PC-9 (cell line): Measurements from ENCODE around the gene DSTYK. TPM values are rescaled to one million over a fixed set of nuclear protein-coding genes. Genes with fewer than 3 reads are reported as not detected.

Experiments used
- BruUV-seq: library from RNA; stranded (reverse); fragments of 400-500 nt; replicated peaks from 2 replicates; lab custom pipeline; 2021; lab: Mats Ljungman, UMichigan
- CTCF ChIA-PET: fragments of 300-600 bp; sonication (Branson Sonifier 250); formaldehyde crosslinking; loops from one replicate; lab custom pipeline; 2022; ENCODE audit warnings: antibody characterized with exemption; lab: Charles Lee
- POLR2A ChIA-PET: fragments of 300-600 bp; sonication (Branson Sonifier 250); formaldehyde crosslinking; loops from one replicate; lab custom pipeline; 2022; ENCODE audit warnings: antibody characterized with exemption; ENCODE audit not compliant: unreplicated experiment; lab: Charles Lee
- DNase-seq, 2 experiments: peaks; one replicate each; pipeline versions ENCODE4 v3.0.0 to v3.0.0-alpha.2; 2015 to 2022; ENCODE audit warnings: mixed read lengths in 1 of 2
- H2AFZ ChIP-seq: fragments of 200-600 bp; sonication (generic); 2 replicates; pipeline ENCODE4 v1.8.1; 2017; ENCODE audit warnings: antibody characterized with exemption
- H3F3A ChIP-seq: fragments of 200-600 bp; sonication (generic); 2 replicates; pipeline ENCODE4 v1.8.1; 2017; ENCODE audit warnings: antibody characterized with exemption, mild to moderate bottlenecking, low read depth; ENCODE audit not compliant: insufficient read depth
- H3K27ac ChIP-seq: fragments of 200-600 bp; sonication (generic); 2 replicates; pipeline ENCODE4 v1.6.1; 2016; ENCODE audit warnings: mixed run types
- H3K27me3 ChIP-seq: fragments of 200-600 bp; sonication (generic); 2 replicates; pipeline ENCODE4 v1.6.1; 2016; ENCODE audit warnings: low read depth, mixed run types; ENCODE audit not compliant: insufficient read depth
- H3K36me3 ChIP-seq: fragments of 200-600 bp; sonication (generic); 2 replicates; pipeline ENCODE4 v1.6.1; 2016; ENCODE audit warnings: low read depth, mixed run types
- H3K4me1 ChIP-seq: fragments of 200-600 bp; sonication (generic); replicated peaks from 2 replicates; pipeline ENCODE4 v1.6.1; 2016; ENCODE audit warnings: mixed run types; ENCODE audit not compliant: insufficient read depth
- H3K4me2 ChIP-seq: fragments of 200-600 bp; sonication (generic); 2 replicates; pipeline ENCODE4 v1.6.1; 2017; ENCODE audit warnings: mixed run types
- H3K4me3 ChIP-seq: fragments of 200-600 bp; sonication (generic); 2 replicates; pipeline ENCODE4 v1.6.1; 2016; ENCODE audit warnings: mixed run types
- H3K79me2 ChIP-seq: fragments of 200-600 bp; sonication (generic); 2 replicates; pipeline ENCODE4 v1.6.1; 2017; ENCODE audit warnings: low read depth, mixed run types
- H3K9me2 ChIP-seq: fragments of 200-600 bp; sonication (generic); 2 replicates; pipeline ENCODE4 v1.8.1; 2017; ENCODE audit warnings: mild to moderate bottlenecking; ENCODE audit not compliant: insufficient read depth
- H3K9me3 ChIP-seq: fragments of 200-600 bp; sonication (generic); 2 replicates; pipeline ENCODE4 v1.8.1; 2016; ENCODE audit warnings: low read depth; ENCODE audit not compliant: insufficient read depth
- H4K20me1 ChIP-seq: fragments of 200-600 bp; sonication (generic); 2 replicates; pipeline ENCODE4 v1.8.1; 2017; ENCODE audit not compliant: insufficient read depth
- EZH2 ChIP-seq: fragments of 200-600 bp; sonication (generic); IDR thresholded peaks from 2 replicates; pipeline ENCODE4 v1.8.0; 2017; ENCODE audit warnings: antibody characterized with exemption, low read depth
- intact Hi-C: fragments of 100-400 bp; cut with micrococcal nuclease; formaldehyde crosslinking; loops from one replicate; pipeline ENCODE4 v1.10.0; 2022; ENCODE audit not compliant: unreplicated experiment
- total RNA-seq: library from RNA; stranded (reverse); gene quantifications from 2 replicates; pipeline ENCODE4 v1.2.3, GENCODE V29; 2021
- TF ChIP-seq, protein P1 (sequence below): fragments of 200-600 bp; sonication (generic); conservative IDR thresholded peaks from 2 replicates; pipeline ENCODE4 v1.6.1; 2017; ENCODE audit warnings: mixed run types, antibody characterized with exemption, mild to moderate bottlenecking, moderate library complexity

DSTYK gene
- total RNA-seq, 1 experiment from 2014 or later, result 8.1 TPM

DNA sequence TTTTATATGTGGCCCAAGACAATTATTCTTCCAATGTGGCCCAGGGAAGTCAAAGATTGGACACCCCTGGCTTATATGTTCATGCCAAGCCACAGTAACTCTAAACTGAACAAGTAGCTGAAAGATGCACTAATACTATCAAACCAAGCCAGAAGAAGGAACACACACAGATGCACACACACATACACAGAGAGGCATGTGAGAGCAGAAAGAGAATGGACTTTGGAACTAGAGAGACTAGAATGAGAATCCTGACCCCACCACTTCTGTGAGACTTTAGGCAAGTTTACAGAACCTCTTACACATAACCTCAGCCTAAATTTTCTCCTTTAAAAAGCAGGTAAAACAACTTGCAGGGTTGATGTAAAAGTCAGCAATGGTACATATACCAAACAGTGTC is 116.1 kb downstream of the DSTYK start:
- H3K9me3 ChIP-seq, result no peaks in the 10 kb centered on the region
- no peak for DNase-seq
- H4K20me1 ChIP-seq, result no peaks in the 10 kb centered on the region
- H3K27ac ChIP-seq, result no peak overlapping the region
- CTCF ChIA-PET, result no interaction called here
- H3K4me3 ChIP-seq, result no peak overlapping the region
- no peaks in the 10 kb centered on the region for H3F3A ChIP-seq
- POLR2A ChIA-PET, result no interaction called here
- H3K4me1 ChIP-seq, result no peaks in the 10 kb centered on the region
- no peak overlapping the region for H3K4me2 ChIP-seq
- H3K27me3 ChIP-seq, result no peaks in the 10 kb centered on the region
- no peaks in the 10 kb centered on the region for H3K9me2 ChIP-seq
- intact Hi-C loops, result no loop called here
- no peak overlapping the region for H2AFZ ChIP-seq
- peaks cover 33% of the 10 kb centered on the region for H3K36me3 ChIP-seq
- no peaks in the 10 kb centered on the region for H3K79me2 ChIP-seq
- TF ChIP-seq EZH2, result no peak
- TF ChIP-seq, protein P1, sequence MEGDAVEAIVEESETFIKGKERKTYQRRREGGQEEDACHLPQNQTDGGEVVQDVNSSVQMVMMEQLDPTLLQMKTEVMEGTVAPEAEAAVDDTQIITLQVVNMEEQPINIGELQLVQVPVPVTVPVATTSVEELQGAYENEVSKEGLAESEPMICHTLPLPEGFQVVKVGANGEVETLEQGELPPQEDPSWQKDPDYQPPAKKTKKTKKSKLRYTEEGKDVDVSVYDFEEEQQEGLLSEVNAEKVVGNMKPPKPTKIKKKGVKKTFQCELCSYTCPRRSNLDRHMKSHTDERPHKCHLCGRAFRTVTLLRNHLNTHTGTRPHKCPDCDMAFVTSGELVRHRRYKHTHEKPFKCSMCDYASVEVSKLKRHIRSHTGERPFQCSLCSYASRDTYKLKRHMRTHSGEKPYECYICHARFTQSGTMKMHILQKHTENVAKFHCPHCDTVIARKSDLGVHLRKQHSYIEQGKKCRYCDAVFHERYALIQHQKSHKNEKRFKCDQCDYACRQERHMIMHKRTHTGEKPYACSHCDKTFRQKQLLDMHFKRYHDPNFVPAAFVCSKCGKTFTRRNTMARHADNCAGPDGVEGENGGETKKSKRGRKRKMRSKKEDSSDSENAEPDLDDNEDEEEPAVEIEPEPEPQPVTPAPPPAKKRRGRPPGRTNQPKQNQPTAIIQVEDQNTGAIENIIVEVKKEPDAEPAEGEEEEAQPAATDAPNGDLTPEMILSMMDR, result no peak
- no TSS peak for BruUV-seq

Other genes starting within 250 kb of the DSTYK start
- not detected in 2 replicates for gene CNTN2, start 168.5 kb downstream of the DSTYK start, total RNA-seq
- 4.7 and 5.4 TPM in 2 replicates for gene TMEM81, start 127.2 kb downstream of the DSTYK start, total RNA-seq
- gene RBBP5, start 89.7 kb downstream of the DSTYK start, total RNA-seq, result 17.7 and 17.9 TPM in 2 replicates
- gene TMCC2, start 16.2 kb upstream of the DSTYK start, total RNA-seq, result 0.79 and 0.80 TPM in 2 replicates
- gene NUAK2, start 110.0 kb upstream of the DSTYK start, total RNA-seq, result 3.8 and 3.9 TPM in 2 replicates
- not detected in 2 replicates for gene KLHDC8A, start 145.2 kb upstream of the DSTYK start, total RNA-seq
- gene LEMD1, start 210.4 kb upstream of the DSTYK start, total RNA-seq, result 16.7 and 22.1 TPM in 2 replicates
- 12.7 and 13.5 TPM in 2 replicates for gene BLACAT1, start 244.3 kb upstream of the DSTYK start, total RNA-seq